ENCODE measurements around the gene RHBDL1.

The RHBDL1 gene

GRCh38 chr16:657487-657886 lies 18.0 kb upstream of the RHBDL1 start:
- no peak for DNase-seq (ENCODE audit: low spot score)

- no peak for DNase-seq (ENCODE audit: low spot score)
Measured at GRCh38 chr16:658679-659571, 16.5 kb upstream of the RHBDL1 start.

- DNase-seq (ENCODE audit: low spot score): no peak
Measured at GRCh38 chr16:659618-660017, 15.9 kb upstream of the RHBDL1 start.

DNA sequence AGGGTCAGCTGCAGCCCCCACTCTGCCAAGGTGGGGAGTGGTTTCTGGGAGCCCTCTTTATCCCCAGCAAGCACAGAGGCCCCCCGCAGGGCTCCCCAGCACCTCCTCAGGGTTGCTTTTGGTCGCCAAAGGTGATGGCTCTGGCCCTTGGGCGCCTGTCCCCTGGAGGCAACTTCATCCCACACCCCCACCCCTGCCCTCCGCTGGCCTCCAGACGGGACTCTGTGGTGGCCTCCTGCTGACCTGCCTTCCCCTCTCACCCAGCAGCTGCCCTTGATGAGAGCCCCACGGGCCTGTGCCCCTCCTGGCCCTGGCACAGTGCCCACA lies 15.4 kb upstream of the RHBDL1 start:
- DNase-seq (ENCODE audit: low spot score): no peak

DNA sequence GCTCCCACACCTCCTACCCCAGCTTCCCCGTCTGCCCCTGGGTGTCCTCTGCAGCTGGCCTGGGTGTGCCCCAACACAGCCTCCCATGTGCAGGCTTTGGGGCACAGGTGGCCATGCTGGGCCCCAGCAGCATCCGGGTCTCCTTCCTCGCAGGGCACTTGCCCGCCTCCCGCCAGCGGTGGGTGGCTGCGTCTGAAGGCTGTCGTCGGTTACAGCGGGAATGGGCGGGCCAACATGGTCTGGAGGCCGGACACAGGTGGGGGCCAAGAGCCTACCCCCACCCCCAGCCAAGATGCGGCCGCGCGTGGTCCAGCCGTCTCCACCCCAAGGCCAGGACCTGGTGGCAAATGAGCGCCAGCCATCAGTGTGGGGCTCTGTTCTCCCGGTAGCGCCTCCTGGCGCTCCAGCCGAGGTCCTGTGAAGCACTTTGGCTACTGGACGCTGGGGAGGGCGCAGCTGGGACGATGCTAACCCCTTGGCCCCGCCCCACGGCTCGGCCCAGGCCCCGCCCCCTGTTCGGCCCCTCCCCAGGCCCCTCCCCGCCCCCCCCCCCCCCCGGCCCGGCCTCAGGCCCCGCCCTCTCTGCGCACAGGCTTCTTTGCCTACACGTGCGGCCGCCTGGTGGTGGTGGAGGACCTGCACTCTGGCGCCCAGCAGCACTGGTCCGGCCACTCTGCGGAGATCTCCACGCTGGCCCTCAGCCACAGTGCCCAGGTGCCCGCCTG lies 14.8 kb upstream of the RHBDL1 start:
- peak; percentile 84 for DNase-seq (ENCODE audit: low spot score)

DNA sequence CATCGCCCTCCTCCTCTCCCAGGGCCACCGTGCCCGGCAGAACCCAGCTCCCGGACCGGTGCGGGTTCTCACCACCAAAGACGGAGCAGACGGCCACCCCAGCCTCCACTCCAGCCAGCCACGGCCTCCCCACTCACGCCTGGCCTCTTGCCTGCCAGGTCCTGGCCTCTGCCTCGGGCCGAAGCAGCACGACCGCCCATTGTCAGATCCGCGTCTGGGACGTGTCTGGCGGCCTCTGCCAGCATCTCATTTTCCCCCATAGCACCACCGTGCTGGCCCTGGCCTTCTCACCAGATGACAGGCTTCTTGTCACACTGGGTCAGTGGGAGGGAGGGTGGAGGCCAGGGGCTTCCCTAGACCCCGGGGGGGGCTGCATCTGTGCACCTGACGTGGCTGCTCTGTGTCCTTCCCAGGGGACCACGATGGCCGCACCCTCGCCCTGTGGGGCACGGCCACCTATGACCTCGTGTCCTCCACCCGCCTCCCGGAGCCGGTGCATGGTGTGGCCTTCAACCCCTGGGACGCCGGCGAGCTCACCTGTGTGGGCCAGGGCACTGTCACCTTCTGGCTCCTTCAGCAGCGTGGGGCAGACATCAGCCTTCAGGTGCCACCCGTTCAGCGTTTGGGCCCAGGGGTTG lies 14.2 kb upstream of the RHBDL1 start:
- no peak for DNase-seq (ENCODE audit: low spot score)

GRCh38 chr16:662095-662494 lies 13.4 kb upstream of the RHBDL1 start:
- no peak for DNase-seq (ENCODE audit: low spot score)

DNA sequence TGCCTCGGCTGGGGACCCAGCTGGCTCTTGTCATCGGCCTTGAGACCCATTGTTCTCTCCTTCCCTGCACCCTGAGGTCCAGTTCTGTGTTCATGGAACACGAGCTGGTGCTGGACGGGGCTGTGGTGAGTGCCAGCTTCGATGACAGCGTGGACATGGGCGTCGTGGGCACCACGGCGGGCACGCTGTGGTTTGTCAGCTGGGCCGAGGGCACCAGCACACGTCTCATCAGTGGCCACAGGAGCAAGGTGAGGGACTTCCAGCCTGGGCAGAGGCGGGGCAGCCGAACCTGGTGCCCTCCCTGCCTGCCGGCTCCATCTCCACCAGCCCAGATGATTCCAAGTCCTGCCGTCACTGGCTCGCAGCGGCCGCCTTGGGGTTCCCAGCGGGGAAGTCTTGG lies 12.9 kb upstream of the RHBDL1 start:
- DNase-seq (ENCODE audit: low spot score): no peak

DNA sequence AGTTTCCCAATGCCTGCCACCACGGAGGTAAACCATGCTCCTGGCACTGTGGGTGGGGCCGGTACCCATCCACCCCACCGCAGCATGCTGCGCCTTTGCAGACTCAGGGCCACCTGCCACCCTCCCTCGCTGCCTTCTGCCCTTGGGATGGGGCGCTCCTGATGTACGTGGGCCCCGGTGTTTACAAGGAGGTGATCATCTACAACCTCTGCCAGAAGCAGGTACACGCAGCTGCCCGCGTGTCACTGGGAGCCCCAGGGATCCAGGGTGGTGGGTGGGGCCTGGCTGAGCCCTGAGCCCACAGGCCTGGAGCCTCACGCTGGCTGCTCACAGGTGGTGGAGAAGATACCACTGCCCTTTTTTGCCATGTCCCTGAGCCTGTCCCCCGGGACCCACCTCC lies 8.9 kb upstream of the RHBDL1 start:
- DNase-seq (ENCODE audit: low spot score): no peak

DNA sequence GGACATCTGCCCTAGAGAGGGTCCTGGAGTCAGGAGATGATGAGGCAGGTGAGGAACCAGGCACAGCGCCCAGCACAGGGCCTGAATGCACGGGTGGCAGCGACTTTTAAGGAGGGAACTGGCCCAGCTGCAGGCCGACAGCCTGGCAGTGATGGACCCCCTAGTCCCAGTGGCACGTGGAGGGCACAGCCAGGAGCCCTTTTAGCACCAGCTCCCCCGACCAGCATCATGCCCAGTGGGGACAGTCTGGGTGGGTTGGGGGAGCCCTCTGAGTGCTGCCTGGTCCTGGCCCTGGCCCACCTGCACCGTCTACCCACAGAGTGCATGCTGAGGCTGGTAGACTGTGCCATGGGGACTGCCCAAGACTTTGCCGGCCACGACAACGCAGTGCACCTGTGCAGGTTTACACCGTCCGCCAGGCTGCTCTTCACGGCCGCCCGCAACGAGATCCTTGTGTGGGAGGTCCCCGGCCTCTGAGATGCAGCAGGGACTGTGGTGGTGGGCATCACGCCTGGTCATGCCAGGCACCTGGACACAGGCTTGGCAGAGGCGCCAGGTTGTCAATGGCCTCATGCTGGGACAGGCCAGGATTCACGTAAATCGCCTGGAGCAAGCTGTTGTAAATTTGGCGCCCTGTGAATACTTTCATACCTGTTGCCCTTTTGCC lies 8.2 kb upstream of the RHBDL1 start:
- no peak for DNase-seq (ENCODE audit: low spot score)

- DNase-seq (ENCODE audit: low spot score): peak; percentile 83
Measured at GRCh38 chr16:667780-668518, 7.5 kb upstream of the RHBDL1 start, which contains the start of gene RHOT2. Gene RHOT2, plus strand, starts transcription at chr16:668132. Its CDS starts 68 bp downstream, at chr16:668200.

DNA sequence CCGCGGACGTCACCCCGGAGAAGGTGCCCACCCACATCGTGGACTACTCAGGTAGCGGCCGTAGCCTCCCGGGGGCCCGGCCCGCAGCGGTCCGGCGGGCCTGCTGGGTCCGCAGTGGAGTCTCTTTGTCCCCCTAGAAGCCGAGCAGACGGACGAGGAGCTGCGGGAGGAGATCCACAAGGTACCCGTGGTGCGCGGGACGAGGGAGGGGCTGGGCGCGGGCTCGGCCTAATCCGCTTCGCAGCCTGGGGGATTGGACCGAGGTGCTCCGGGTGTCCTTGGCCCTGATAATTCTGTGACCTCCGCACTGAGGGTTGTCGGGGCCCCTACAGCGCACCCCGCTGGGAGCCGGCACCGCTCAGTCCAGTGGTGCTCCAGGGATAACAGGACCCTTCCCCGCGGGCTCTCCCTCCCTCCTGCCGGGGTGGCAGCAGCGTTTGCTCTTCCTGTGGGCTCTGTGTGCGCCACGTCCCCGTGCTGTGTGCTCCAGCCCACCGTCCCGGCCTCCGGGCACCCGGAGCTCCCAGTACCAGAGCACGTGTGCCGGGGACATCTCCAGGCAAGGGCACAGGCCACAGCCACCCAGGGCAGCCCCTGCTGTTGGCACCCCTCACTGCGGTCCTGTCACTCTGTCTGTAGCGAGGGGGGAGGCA lies 6.8 kb upstream of the RHBDL1 start:
- DNase-seq (ENCODE audit: low spot score): no peak

GRCh38 chr16:669666-670065 lies 5.8 kb upstream of the RHBDL1 start:
- no peak for DNase-seq (ENCODE audit: low spot score)

- no peak for DNase-seq (ENCODE audit: low spot score)
Measured at GRCh38 chr16:670485-671352, 4.8 kb upstream of the RHBDL1 start.

DNA sequence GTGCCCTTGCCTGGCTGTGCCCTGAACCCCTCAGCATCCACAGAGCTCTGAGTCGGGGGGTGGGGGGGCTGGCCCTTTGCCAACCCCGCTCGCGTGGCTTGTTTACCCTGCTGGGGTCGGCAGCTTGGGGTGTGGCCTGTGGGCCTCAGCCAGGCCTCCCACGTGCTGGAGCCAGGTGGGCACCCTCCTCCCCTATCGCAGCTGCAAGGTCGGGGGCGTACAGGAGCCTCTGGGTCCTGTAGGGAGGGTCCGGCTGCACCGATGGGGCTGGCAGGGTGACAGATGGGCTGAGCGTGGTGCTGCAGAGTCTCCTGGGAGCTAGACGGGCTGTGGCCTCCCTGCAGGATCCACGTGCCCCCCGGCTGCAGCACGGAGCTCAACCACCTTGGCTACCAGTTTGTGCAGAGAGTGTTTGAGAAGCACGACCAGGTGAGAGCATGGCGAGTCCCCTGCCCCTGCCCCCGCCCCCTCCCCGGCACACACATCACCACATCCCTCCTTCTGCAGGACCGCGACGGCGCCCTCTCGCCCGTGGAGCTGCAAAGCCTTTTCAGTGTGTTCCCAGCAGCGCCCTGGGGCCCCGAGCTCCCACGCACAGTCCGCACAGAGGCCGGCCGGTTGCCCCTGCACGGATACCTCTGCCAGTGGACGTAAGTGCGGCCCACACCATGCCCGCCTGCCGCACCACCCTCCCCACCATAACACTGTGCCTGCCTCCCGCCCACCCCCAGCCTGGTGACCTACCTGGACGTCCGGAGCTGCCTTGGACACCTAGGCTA lies 3.9 kb upstream of the RHBDL1 start:
- no peak for DNase-seq (ENCODE audit: low spot score)

- DNase-seq (ENCODE audit: low spot score): no peak
Measured at GRCh38 chr16:672371-672770, 3.1 kb upstream of the RHBDL1 start.

DNA sequence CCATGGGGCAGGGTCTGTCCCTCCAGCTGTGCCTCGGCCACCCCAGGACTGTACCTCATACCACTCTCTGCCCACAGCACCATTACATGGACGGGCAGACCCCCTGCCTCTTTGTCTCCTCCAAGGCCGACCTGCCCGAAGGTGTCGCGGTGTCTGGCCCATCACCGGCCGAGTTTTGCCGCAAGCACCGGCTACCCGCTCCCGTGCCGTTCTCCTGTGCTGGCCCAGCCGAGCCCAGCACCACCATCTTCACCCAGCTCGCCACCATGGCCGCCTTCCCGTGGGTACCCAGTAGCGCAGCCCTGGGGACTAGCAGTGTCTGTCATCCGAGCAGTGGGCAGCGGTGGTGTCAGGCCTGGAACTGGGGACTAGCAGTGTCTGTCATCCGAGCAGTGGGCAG lies 2.6 kb upstream of the RHBDL1 start:
- no peak for DNase-seq (ENCODE audit: low spot score)

DNA sequence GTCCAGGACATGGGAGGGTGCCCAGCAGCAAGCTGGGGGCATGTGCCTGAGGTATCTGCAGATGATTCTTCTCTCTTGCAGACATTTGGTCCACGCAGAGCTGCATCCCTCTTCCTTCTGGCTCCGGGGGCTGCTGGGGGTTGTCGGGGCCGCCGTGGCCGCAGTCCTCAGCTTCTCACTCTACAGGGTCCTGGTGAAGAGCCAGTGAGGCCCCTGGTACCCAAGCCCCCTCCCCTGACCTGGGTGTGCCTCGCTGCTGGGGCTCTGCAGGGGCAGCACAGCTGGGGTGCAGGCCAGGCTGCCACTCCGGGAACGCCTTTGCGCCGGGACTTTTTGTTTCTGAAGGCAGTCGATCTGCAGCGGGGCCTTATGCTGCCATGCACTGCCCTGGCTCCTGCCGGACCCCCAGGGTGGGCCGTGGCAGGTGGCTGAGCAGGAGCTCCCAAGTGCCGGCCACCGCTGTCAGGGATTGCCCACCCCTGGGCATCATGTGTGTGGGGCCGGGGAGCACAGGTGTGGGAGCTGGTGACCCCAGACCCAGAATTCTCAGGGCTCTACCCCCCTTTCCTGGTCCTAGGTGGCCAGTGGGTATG lies 2.0 kb upstream of the RHBDL1 start:
- no peak for DNase-seq (ENCODE audit: low spot score)
